ENCODE measurements around the gene PCA3.

PCA3 gene

DNA sequence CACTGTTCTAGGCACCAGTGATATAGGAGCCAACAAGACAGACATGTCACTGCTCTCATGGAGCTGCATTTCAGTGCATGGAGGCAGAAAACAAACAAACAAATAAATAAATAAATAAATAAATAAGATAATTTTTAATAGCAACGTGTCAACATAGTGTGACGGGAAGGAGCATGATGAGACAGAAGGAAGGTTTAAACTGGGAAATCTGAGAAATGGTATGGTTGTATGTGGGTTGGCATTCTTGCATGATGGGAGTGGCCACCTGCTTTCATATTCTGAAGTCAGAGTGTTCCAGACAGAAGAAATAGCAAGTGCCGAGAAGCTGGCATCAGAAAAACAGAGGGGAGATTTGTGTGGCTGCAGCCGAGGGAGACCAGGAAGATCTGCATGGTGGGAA, at the start of gene PCA3:
PCA3 (plus strand) TSS at position 301 of the 400 bp plus-strand sequence.
- H3K4me3 ChIP-seq (ENCODE audit: control insufficient read depth, low read depth, low read length), result no peak within 1 kb of the TSS
- DNase-seq (ENCODE audit: low read depth), result no peak
- TF ChIP-seq, protein P1, sequence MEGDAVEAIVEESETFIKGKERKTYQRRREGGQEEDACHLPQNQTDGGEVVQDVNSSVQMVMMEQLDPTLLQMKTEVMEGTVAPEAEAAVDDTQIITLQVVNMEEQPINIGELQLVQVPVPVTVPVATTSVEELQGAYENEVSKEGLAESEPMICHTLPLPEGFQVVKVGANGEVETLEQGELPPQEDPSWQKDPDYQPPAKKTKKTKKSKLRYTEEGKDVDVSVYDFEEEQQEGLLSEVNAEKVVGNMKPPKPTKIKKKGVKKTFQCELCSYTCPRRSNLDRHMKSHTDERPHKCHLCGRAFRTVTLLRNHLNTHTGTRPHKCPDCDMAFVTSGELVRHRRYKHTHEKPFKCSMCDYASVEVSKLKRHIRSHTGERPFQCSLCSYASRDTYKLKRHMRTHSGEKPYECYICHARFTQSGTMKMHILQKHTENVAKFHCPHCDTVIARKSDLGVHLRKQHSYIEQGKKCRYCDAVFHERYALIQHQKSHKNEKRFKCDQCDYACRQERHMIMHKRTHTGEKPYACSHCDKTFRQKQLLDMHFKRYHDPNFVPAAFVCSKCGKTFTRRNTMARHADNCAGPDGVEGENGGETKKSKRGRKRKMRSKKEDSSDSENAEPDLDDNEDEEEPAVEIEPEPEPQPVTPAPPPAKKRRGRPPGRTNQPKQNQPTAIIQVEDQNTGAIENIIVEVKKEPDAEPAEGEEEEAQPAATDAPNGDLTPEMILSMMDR (IDR thresholded peaks at IDR 0.05; ENCODE audit: control insufficient read depth, insufficient read depth, low read depth, low read length, missing control alignments), result no peak

DNA sequence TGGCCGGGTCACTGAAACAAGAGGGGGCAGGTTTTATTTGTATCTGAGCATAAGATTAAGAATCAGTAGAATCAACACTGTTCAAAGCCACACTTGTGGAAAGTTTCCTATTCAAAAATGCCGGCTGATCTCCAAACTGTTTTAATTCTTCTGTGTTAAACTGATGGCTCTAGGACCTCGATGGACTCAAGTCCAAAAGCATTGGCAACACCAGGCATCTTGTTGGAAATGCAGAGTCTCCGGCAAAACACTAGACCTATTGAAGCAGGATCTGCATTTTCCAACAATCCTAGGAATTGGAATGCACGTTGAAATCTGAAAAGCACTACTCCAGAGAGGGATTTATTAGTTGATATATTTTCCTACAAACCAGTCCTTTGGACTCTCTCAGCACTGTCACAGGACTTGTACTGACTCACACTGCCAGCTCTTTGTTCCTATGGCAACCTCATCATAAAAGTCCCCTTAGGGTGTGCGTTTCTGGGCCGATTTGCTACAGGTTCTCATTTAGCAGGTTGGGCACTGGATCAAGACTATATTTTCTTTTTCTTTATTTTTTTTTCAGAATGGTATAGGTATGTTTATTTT, 48.1 kb upstream of the PCA3 start:
- TF ChIP-seq, protein P1 (IDR thresholded peaks at IDR 0.05; ENCODE audit: control insufficient read depth, insufficient read depth, low read depth, low read length, missing control alignments), result no peak
- no peak overlapping the region for H3K4me3 ChIP-seq (ENCODE audit: control insufficient read depth, low read depth, low read length)
- no peak for DNase-seq (ENCODE audit: low read depth)

DNA sequence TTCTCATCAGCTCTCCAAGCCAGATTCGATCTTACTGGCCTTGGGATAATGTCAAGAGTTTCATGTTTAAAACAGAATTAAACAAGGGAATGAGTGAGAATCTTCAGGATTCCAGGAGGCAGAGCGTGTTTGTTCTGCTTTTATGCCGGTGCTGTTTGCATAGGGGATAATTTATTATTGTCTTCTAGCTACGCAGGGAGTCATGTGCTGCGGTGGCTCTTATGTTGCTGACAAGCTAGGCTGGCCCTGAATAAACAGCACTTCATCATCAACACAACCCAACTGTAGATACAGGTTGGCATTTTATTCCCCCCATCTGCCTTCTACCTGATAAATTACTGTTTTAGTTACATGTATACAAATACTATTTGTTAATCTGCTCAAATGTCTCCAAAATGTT, 47.1 kb upstream of the PCA3 start:
- H3K4me3 ChIP-seq (ENCODE audit: control insufficient read depth, low read depth, low read length), result no peak overlapping the region
- no peak for DNase-seq (ENCODE audit: low read depth)
- TF ChIP-seq, protein P1 (IDR thresholded peaks at IDR 0.05; ENCODE audit: control insufficient read depth, insufficient read depth, low read depth, low read length, missing control alignments), result no peak

DNA sequence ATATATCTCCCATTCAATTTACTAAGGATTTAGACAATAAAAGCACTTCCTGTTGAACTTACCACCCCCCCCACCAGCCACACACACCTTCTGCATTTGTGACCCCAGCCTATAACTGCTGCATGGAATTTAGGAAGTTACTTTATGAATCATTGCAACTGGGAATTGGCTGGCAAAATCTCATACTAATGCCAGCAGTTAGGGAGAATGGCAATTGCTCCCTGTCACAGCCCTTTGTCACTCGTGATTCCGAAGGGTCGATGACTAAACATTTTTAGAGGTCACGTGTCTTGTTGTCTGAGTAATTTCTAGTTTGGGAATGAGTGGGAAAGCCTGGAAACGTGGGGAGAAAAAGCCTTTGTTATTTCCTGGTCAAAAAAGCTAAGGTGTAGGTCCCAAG, 46.6 kb upstream of the PCA3 start:
- no peak overlapping the region for H3K4me3 ChIP-seq (ENCODE audit: control insufficient read depth, low read depth, low read length)
- no peak for DNase-seq (ENCODE audit: low read depth)
- TF ChIP-seq, protein P1 (IDR thresholded peaks at IDR 0.05; ENCODE audit: control insufficient read depth, insufficient read depth, low read depth, low read length, missing control alignments), result no peak

DNA sequence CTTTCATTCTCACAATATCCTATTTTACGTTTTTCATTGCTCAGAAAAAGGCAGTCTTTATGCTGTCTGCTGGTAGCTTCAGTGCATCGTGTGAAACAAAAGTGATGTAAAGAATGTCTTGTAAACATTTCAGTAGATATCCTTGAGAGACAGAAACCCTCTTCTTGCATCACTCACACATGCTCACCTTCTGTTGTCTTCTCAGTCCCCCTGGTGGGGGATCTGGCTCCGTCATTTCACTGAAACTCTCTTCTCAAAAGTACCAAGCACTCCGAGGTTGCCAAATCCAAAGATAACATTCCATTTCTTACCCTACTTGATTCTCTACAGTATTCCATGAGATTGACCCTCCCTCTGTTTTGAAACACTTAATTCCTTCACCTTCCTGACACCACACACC, 46.1 kb upstream of the PCA3 start:
- TF ChIP-seq, protein P1 (IDR thresholded peaks at IDR 0.05; ENCODE audit: control insufficient read depth, insufficient read depth, low read depth, low read length, missing control alignments), result no peak

DNA sequence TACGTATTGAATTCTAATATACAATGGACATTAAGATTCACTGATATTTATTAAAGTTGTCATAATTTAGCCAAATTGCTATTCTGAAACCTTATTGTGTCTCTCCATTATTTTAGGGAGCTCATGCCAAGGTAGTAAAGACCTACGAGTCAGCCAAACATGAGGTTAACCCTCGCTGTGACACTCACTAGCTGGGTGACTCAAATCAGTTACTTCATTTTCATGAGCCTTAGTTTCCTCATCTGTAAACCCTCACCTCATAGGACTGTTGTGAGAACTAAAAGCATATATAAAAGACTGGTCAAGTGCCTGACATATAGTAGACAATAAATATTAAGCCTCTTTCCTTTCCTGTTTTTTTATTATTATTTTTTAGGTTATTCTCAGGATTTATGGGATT, 44.0 kb upstream of the PCA3 start:
- TF ChIP-seq, protein P1 (IDR thresholded peaks at IDR 0.05; ENCODE audit: control insufficient read depth, insufficient read depth, low read depth, low read length, missing control alignments), result no peak

More for the DNA sequence above, 46.1 kb upstream of the PCA3 start:
- H3K4me3 ChIP-seq (ENCODE audit: control insufficient read depth, low read depth, low read length), result no peak overlapping the region
- DNase-seq (ENCODE audit: low read depth), result no peak

More for the DNA sequence above, 44.0 kb upstream of the PCA3 start:
- H3K4me3 ChIP-seq (ENCODE audit: control insufficient read depth, low read depth, low read length), result no peak overlapping the region
- DNase-seq (ENCODE audit: low read depth), result no peak
